Measurements from ENCODE around the gene NTMT1.
"Not testable (repeated sequence)": the region's sequence is repeated elsewhere in the genome, so short reads cannot be mapped to it uniquely, and the experiment has no call there.

NTMT1 gene

DNA sequence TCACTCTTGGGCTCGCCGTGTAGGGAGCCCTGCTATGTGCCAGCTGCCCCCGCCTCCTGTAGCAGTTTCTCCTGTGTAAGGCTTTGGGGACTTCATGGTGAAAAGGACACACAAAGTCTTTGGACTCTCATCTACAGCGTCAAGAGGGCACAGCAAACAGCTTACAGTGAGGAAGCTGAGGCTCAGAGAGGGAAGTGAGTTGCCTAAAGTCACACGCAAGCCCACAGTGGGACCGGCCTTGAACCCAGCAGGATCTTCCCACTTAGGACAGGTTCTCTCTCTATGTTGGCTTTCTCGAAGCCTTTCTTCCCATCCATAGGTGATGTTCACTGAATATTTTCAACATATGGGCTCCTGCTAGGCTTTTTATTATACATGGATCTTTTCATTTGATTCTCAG is 29.7 kb downstream of the NTMT1 start:
- no peak for DNase-seq

DNA sequence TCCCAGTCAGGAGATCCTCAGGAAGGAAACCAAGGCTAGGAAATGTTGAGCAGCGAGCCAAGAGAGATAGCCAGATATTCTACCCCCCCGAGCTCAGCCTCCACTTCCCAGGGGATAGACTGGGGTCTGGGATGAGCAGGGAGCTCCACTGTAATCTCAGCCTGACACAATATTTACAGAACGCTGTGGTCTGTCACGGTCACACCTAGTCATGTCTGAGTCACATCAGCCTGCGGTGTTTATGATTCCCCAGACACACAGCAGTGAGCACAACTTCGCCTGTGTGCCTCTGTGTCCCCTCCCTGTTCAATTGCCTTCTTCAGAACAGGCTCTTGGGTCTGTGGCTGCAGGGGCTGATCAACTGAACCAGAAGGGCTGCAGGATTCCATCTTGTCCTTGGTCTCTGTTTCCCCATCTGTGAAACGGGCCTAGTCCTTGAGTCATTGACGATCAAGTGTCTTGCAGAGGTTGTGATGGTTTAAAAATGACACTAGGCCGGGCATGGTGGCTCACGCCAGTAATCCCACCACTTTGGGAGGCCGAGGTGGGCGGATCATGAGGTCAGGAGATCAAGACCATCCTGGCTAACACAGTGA is 30.9 kb downstream of the NTMT1 start:
- DNase-seq = no peak

DNA sequence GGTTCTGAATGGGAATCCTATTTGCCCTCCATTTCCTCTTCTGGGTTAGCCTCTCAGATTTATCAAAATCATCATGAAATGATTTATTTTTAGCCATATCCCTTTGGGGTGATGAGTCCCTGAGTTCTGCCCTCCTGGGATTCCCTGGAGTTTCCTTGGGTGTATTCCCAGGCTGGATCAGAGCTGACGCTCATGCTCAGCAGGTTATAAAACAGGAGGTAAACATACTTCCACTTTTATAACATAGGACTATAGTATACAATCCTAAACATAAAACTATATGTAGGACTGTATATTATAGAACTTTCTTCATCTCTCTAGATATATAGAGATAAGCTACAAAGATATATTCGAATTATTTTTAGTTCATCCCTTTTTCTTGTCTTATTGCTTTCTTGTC is 35.1 kb downstream of the NTMT1 start:
- no peak for DNase-seq

DNA sequence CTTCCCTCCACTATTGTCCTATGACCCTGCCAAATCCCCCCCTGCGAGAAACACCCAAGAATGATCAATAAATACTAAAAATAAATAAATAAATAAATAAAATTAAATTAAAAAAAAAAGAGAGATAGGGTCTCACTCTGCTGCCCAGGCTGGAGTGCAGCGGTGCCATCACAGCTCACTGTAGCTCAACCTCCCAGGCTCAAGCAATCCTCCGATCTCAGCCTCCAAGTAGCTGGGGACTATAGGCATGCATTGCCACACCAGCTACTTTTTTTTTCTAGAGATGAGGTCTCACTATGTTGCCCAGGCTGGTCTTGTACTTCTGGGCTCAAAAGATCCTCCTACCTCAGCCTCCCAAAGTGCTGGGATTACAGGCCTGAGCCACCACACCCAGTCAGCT is 36.3 kb downstream of the NTMT1 start:
- not testable (repeated sequence) for DNase-seq

DNA sequence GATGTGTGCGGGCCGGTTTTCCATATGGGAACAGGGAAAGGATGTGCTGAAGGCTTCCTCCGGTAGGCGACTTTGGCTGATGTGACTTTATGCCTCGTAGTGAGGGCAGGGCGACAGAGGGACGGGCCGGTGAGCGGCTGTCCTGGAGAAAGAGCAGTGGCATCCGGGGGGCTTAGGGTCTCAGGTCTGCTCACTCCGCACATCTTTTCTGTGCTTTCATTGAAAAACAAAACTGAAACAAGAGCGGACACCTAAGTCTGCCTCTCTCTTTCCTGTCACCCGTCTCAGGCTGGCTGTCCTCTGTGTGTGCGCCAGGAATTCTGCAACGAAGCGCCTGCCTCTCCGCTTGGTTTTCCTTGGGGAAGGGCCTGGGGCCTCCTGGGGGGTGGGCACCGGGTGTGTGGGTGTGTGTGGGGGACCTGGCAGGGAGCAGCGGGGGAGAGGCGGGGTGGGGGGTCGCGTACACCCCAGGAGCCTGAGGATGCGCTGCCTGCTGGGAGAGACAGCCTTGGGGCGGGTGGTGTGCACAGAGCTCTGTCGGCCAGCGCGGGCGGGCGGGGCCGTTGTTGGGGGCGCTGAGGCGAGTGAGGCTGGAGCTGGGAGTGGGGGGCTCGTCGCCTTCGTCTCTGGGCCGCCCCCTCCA is 38.9 kb downstream of the NTMT1 start:
- no peak for DNase-seq

DNA sequence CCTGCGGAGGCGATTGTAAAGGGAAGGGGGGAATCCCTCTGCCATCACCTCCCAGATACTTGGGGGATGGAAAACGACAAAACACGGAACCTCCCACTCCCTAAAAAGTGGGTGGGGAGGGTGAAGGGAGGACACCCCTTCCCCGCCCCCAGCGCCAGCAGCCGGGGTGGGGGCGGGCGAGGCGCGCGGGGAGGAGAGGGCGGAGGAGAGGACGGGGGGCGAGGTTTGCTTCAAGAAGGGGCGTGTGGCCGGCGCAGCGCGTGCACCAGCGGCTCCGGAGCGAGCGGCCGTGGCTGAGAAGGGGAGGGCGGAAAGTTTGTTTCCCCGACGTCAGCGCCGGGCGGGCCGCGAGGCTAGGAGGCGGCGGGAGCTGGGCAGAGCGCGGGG is 39.4 kb downstream of the NTMT1 start, which contains the start of gene PRRX2:
Gene PRRX2, plus strand, starts transcription at position 259 of the 387 bp plus-strand sequence. CDS start 221 bp downstream, outside the sequence.
- DNase-seq = peak; percentile 46

DNA sequence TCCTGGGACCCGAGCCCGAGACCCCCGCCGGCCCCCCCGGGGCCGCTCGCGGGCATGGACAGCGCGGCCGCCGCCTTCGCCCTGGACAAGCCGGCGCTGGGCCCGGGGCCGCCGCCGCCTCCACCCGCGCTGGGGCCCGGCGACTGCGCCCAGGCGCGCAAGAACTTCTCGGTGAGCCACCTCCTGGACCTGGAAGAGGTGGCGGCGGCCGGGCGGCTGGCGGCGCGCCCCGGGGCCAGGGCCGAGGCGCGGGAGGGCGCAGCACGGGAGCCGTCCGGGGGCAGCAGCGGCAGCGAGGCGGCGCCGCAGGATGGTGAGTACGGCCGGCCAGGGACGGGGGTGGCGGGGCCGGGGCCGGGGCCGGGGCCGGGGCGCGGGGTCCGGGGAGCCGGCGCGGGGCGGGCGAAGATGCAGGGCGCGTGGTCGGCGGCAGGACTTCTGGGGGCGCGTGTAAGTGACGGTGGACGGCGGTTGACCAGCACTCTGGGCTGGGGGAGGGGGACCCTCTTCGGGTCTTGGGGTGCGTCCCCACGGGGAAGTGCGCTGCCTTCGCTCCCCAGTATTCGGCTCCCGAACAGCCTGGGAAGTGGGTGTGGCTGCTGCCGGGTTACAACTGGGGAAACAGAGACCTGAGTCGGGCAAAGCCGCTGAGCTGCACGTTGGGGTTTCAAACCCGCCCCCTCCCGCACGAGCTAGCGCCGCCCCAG is 40.0 kb downstream of the NTMT1 start:
- no peak for DNase-seq

DNA sequence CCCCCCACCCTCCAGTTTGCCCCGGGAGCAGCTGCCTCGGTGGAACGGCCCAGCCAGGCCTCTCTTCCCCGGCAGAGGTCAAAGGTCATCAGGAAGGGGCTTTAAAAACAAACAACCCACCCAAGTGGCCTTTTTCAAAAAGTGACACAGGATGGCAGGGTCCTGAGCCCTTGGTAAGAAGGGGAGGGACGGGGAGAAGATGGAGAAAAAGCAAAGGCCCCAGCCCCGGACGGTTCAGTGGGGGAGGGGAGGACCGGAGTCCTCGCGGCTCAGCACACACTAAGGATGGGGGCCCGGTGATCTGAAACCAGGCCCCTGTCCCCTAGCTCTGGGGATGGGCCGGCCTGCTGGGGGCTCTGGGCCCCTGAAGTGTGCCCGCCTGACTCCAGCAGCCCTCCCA is 40.6 kb downstream of the NTMT1 start:
- no peak for DNase-seq

DNA sequence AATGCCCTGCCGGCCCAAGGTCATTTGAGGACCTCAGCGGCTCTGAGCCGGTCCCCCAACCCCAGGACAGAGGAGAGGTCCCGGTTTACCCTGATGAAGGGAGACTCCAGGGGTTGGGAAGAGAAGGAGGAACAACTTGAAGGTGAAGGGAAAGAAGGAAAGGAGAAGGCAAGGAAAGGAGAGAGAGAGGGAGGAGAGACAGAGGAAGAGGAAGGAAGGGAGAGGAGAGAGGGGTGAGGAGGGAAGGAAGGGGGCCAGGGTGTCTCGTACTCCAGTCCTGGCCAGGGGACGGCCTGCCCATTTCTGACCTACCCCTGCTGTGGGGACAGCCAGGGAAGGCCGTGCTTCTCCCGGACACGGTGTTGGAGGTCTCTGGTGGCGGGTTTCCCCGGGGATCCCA is 41.4 kb downstream of the NTMT1 start:
- DNase-seq = no peak

DNA sequence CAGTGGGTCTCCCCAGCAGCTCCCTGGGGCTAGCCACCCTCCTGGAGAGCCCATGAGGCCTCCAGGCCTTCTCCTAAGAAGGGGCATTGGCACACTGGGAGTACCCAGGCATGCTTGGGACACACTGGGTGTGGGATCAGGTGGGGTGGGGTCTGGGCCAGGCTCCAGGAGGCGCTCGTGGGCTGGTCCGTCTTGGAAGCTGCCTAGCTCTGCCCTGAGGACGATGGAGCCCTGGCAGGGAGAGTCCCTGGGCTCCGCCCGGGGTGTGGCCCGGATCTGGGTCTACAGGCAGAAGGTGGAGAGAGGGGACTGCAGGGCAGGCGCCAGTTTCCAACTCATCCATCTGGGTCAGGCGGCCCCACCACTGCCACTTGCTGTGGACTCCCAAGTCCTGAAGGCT is 41.9 kb downstream of the NTMT1 start:
- DNase-seq = no peak

DNA sequence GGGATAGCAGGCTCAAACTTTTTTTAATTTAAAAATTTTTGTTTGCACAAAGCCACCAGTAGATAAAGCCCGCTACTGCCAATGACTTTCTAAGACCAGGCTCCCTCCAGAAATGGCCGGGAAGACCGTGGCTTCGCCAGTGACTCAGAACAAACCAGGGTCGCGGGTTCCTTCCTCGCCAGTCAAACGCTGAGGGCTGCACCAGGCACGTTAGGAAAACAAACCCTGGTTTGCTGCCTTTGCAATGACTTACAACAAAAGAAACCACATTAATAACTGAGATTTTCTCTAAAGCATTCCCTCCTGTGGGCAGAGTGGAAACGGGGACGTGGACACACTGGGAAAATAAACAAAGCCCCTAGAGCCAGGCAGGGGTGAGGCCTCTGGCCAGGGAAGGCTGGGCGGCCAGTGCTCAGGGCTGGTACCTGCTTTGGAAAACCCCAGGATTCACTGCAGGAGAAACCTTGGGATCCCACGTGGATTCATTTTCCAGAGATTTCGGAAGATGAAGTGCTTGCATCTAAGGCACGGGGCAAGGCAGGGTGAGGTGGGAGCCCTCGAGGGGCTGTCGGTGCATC is 43.3 kb downstream of the NTMT1 start:
- DNase-seq = no peak

DNA sequence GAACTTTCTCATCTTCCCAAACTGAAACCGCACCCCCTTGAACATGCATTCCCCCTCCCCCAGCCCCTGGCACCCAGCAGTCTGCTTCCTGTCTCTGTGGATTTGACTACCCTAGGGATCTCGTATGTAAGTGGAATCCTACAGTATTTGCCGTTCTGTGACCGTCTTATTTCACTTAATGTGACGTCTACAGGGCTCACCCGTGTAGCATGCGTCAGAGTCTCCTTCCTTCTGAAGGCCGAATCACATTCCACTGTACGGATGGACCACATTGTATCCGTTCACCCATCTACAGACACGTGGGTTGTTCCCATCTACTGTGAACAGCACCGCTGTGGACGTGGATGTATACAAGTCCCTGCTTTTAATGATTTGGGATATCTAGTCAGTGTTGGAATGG is 44.0 kb downstream of the NTMT1 start:
- no peak for DNase-seq

DNA sequence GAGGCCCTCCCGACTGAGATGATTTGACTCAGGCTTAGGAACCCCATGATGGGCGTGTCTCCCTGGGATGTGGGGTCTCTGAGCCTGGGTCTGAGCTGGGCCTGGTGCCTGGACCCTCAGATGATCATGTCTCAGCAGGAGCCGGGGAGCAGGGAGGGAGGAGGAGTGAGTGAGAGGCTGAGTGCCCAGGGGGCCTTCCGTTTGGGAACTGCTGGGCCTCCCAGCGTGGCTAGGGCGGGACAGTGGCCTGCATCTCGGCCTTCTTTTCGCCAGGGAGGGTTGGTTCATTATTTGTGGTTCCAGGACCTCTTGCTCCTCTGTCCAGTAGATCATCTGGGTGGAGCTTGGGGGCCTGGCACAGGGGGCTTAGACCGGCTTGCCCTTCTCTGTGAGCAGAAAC is 45.1 kb downstream of the NTMT1 start:
- no peak for DNase-seq

DNA sequence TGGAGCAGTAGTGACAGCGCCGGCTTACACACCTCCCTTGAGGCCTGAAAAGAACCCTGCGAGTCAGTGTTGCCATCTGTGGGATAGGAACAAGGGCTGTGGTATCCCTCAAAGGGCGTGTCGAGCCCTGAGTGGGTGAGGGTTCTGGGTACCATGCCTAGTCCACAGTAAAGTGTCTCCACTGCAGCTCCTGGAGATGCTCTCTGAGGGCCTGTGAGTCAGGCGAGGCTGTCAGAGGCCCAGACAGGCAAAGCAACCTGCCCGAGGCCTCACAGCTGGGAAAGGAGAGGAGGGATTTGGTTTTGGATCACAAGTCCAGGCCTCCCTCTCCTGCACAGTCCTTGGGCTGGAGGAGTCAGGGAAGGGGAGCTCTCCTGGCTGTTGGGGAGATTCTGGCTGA is 45.6 kb downstream of the NTMT1 start:
- no peak for DNase-seq

DNA sequence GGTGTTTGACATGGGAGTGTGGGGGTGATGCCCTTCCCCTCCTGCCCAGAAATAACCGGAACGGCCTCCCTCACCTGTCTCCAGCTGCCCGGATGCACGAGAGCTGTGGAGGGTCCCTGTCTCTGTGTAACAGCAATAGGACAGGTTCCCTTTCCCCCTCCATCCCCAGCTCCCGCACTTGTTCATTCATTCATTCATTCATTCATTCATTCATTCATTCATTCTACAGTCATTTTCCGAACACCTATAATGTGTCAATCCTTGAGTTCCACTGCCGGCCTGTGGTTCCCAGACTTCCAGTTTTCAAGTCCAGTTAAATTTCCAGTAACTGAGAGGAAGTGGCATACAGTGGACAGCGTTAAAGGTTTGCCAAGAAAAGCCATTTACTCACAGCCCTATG is 46.7 kb downstream of the NTMT1 start:
- DNase-seq = no peak

DNA sequence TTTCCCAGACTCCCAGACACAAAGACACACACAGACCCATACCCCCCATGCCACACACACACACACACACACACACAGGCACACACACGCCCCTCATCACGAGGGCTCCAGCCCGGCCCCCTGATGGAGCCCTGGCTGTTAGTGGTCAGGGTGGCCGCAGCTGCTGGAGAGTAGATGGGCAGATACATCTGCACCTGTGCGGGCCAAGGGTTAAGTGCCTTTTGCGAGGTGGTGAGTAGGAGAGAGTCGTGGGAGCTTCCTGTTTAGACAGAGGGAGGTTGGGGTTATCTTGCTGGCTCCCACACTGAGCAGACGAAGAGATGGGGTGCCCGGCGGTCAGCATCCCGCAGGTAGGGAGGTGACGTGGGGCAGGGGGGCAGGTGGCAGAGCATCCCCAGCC is 47.6 kb downstream of the NTMT1 start:
- DNase-seq = no peak

DNA sequence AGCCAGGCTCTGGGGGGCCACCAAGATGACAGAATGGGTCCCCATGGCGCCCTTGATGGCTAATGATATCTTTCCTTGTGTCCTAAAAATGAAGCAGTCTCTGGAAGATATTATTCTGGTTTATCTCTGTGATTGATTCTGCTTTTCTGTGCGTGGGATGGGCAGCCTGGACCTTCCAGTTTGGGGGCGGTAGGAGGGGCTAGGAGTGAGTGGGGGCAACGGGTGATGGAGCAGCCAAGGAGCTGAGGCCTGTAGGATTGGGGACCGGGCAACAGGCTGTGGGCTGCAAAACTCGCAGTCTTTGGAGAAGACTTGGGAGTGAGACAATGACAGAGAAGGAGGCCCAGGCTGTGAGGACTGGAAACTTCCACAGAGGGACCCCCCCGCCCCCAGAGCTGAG is 48.3 kb downstream of the NTMT1 start:
- no peak for DNase-seq

DNA sequence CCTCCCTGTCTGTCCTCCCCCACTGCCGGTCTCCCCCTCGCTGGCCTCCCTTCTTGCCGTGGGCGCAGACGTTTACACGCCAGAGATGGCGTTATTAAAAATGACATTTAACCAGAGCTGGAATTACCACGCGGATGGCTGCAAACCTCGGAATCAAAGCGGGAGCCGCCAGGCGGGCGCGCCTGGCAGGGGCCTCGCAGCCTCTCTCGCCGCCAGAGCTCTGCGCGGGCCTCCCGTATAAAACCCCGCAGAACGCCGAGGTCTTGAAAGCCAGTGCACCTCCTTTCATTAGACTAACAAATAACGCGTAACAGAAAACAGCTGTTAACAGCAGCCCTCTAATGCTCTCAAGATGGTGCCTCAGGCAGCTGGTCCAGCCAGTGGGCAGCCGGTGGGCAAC is 49.7 kb downstream of the NTMT1 start:
- DNase-seq = no peak

DNA sequence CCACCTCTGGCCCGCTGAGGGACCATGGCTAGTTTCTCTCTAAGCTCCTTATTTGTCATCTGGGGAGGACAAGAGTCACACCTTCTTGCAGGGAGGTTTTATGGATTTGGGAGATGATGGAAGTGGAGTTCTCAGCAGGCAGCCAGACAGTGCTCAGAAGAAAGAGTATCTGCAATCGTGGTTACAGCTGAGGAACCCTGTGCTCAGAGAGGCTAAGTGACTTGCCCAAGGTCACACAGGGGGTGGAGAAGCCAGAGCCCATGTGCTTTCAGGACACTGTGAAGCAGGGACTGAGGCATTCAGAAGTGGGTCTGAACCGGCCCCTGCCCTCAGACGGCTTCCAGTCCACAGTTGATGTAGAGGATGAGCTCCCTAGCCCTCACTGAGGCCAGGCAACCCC is 50.3 kb downstream of the NTMT1 start:
- no peak for DNase-seq

DNA sequence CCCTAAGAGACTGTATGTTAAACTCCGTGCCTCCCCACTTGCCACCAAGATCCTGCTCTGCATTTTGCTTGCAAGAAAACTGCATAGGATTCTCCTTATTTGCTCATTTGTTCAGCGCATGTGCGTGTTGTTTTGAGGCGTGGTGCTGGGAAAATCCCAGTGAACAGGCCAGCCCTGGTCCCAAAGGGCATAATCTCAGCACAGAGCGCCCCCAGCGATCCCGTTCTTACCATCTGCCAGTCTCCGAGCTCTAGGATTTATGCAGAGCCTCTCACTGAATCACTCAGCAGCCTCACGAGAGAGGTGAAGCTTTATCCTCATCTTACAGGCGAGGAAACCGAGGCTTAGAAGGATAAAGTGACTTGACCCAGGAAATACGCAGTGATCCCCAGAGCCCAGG is 51.0 kb downstream of the NTMT1 start:
- DNase-seq = no peak

DNA sequence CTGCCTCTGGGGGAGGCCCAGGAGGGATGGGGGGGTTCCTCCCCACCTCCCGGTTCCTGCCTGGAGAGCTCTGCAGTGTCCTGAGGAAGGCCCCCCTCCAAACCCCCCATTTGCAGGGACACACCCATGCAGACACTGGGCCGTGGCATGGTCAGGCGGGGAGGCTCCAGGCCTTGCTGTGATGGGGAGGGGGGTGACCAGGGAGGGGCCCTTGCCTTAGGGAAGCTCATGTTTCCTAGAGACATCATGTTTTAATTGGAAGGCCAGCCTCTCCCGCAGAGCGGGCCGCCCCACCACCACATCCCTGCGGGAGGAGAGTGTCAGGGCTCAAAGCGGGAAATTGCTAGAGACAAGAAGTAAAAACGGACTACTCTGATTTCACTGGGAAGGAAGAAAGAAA is 51.5 kb downstream of the NTMT1 start:
- DNase-seq = no peak

DNA sequence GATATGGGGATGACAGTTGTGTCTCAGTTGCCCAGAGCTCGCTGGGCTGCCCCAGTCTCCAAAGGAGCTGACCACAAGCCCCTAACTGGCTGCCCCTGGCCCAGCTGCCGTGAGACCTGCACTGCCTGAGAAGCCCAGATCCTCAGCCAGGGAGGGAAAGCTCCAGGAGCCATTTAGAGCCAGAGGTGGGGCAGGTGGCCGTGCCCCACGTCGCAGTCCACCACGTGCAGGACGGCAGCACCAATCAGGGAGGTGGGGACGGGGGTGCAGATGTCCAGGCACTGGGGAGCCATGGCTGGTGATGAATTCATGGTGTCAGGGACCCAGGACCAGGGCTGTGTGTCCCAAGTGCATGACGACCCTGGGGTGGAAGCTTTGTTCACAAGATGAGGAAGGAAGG is 52.9 kb downstream of the NTMT1 start:
- DNase-seq = no peak

DNA sequence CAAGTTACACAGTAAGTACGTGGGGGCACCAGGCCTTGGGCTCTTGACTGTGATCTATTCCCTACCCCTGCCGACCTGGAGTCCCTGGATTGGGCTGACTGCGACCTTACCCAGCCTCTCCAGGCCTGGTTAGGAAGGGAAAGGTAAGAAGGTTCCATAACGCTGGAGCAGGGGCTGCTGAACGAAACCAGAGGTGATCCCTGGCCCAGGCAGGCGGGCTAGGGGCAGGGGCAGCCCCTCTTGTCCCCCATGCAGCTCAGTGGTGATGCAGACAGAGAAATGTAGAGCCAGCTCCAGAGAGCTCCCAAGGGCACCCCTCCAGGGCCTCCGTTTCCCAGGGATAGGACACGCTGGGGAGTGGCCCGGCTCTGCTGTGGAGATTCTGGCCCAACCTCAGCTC is 53.6 kb downstream of the NTMT1 start:
- no peak for DNase-seq

DNA sequence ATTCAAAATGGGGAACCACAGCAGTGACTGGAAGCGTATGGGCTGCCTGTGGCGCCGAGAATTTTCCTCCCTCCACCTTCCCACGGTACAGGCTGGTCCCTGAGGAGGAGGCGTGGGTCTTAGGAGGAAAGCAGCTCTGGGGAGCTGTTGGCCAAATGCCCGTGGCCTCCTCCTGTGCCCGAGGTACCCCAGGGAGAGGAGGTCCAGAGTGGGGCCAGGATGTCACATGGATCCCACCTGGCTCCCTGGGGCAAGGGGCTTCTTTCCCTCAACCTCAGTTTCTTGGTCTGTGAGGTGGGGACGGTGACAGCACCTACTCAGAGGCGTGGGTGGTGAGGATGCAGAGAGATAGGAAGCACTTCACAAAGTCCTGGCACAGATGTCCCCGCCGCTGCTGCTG is 56.0 kb downstream of the NTMT1 start:
- DNase-seq = no peak
